Measurements from ENCODE around the gene IGF2R.

GRCh38 chr6:160089534-160089897 lies 120.6 kb downstream of the IGF2R start:
- TF ChIP-seq CTCF (IDR thresholded peaks at IDR 0.05; ENCODE audit: low read depth, low read length) (no peak), EZH2phosphoT487 (IDR thresholded peaks at IDR 0.05; ENCODE audit: low read depth) (no peak)
